ENCODE results near the gene TACSTD2.
A peak's percentile ranks its signal among the peaks of the same experiment; 100 is the strongest.

The TACSTD2 gene

DNA sequence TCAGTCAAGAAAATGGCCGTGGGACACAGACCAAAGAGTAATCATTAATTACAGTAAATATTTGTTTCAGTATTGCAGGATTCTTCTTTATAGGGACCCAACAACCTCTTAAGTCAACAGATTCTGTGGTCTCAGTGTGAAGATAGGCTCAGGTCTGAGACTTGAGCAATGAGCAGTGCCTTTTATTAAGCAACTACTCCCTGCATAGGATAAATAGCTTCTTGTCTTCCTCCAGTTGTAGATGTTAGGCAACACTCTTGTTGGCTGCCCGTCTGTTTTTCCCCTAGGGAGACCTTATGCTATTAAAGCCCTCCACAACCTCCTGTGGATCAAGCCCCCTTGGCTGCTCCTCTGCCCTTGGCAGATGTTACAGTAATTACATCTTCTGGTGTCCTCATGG is 28.7 kb downstream of the TACSTD2 start:
- Histone ChIP-seq H4K20me1 (ENCODE audit: insufficient read depth, low read length) (no peaks in the 10 kb centered on the region), H3K9ac (ENCODE audit: low read depth, low read length) (no peak overlapping the region), H3K9me3 (ENCODE audit: insufficient read depth, low read length, severe bottlenecking) (no peaks in the 10 kb centered on the region), H3K27ac (ENCODE audit: low read length) (no peak overlapping the region), H3K4me1 (ENCODE audit: insufficient read depth, low read length) (peaks cover 21% of the 10 kb centered on the region), H3K4me2 (ENCODE audit: insufficient read depth, low read length) (no peak overlapping the region), H3K4me3 (ENCODE audit: low read depth in 1 of 2, low read length in 2 of 2) (no peak overlapping the region), H3K27me3 (ENCODE audit: insufficient read depth, low read length, poor library complexity) (no peaks in the 10 kb centered on the region), H3K79me2 (ENCODE audit: insufficient read depth, low read length) (peaks cover 14% of the 10 kb centered on the region), H2AFZ (ENCODE audit: low read depth, low read length) (no peak overlapping the region), H3K36me3 (ENCODE audit: insufficient read depth, low read length) (no peaks in the 10 kb centered on the region)
- no peak for ATAC-seq (ENCODE audit: insufficient read depth, low read depth)
- TF ChIP-seq, protein P1, sequence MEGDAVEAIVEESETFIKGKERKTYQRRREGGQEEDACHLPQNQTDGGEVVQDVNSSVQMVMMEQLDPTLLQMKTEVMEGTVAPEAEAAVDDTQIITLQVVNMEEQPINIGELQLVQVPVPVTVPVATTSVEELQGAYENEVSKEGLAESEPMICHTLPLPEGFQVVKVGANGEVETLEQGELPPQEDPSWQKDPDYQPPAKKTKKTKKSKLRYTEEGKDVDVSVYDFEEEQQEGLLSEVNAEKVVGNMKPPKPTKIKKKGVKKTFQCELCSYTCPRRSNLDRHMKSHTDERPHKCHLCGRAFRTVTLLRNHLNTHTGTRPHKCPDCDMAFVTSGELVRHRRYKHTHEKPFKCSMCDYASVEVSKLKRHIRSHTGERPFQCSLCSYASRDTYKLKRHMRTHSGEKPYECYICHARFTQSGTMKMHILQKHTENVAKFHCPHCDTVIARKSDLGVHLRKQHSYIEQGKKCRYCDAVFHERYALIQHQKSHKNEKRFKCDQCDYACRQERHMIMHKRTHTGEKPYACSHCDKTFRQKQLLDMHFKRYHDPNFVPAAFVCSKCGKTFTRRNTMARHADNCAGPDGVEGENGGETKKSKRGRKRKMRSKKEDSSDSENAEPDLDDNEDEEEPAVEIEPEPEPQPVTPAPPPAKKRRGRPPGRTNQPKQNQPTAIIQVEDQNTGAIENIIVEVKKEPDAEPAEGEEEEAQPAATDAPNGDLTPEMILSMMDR (IDR thresholded peaks at IDR 0.05; ENCODE audit: borderline replicate concordance, extremely low read depth, low read length, poor library complexity, severe bottlenecking): no peak
- no peak for TF ChIP-seq EZH2 (IDR thresholded peaks at IDR 0.05; ENCODE audit: borderline replicate concordance, low read depth, low read length, severe bottlenecking)
- no peak for DNase-seq

DNA sequence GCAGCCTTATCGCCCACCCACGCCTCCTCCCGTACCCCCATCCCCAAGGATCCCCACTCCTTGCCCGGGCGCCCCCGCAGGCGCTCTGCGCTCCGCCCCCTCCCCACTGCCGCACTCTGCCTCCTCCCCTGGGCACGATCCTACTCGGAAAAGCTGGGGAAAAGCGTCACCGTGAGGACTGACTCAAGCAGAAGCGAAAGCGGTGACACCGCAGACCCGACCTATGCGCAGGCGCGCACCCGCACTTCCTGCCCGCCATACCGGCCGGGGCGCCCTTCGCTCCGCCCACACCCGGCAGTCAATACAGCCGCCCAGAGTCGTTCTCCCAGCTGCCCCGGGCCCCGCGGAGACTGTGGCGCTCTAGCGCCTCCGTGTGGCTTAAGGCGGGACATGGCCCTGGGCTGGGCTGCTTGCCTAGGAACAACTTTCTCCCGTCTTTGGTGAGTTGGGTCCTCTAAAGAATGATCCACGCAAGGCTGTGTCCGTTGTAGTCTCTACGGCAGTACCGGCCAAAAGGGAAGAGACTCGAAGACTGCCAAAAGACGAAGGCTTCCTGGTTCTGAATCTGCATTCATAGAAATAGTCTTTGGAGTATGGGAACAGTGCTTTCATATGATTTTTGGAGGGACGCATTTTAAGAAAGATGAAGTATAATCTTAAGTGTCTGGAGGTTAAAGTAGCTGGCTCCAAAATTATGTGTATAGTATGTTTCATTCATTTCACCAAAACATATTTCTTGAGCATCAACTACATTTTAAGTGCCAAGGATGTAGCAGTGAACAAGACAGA is 30.3 kb downstream of the TACSTD2 start, which contains the start of gene OMA1:
OMA1 (minus strand) TSS at position 207 of the 789 bp plus-strand sequence. CDS start 7,432 bp downstream, outside the sequence.
- DNase-seq (peak; percentile 97), ATAC-seq (ENCODE audit: insufficient read depth, low read depth) (peak; percentile 92)
- Histone ChIP-seq H2AFZ (ENCODE audit: low read depth, low read length) (peak within 1 kb of the TSS; percentile 98), H3K4me1 (ENCODE audit: insufficient read depth, low read length) (peaks cover 21% of the 10 kb centered on the region), H3K79me2 (ENCODE audit: insufficient read depth, low read length) (peaks cover 14% of the 10 kb centered on the region), H3K27me3 (ENCODE audit: insufficient read depth, low read length, poor library complexity) (no peaks in the 10 kb centered on the region), H3K4me2 (ENCODE audit: insufficient read depth, low read length) (peak within 1 kb of the TSS; percentile 83), H3K9ac (ENCODE audit: low read depth, low read length) (peak within 1 kb of the TSS; percentile 64), H3K9me3 (ENCODE audit: insufficient read depth, low read length, severe bottlenecking) (no peaks in the 10 kb centered on the region), H3K36me3 (ENCODE audit: insufficient read depth, low read length) (no peaks in the 10 kb centered on the region), H3K4me3 (ENCODE audit: low read depth in 1 of 2, low read length in 2 of 2) (peak within 1 kb of the TSS; percentile 42 to 72), H3K27ac (ENCODE audit: low read length) (peak within 1 kb of the TSS; percentile 93), H4K20me1 (ENCODE audit: insufficient read depth, low read length) (no peaks in the 10 kb centered on the region)
- TF ChIP-seq, protein P1 (IDR thresholded peaks at IDR 0.05; ENCODE audit: borderline replicate concordance, extremely low read depth, low read length, poor library complexity, severe bottlenecking): peak; percentile 98
- TF ChIP-seq EZH2 (IDR thresholded peaks at IDR 0.05; ENCODE audit: borderline replicate concordance, low read depth, low read length, severe bottlenecking): no peak

DNA sequence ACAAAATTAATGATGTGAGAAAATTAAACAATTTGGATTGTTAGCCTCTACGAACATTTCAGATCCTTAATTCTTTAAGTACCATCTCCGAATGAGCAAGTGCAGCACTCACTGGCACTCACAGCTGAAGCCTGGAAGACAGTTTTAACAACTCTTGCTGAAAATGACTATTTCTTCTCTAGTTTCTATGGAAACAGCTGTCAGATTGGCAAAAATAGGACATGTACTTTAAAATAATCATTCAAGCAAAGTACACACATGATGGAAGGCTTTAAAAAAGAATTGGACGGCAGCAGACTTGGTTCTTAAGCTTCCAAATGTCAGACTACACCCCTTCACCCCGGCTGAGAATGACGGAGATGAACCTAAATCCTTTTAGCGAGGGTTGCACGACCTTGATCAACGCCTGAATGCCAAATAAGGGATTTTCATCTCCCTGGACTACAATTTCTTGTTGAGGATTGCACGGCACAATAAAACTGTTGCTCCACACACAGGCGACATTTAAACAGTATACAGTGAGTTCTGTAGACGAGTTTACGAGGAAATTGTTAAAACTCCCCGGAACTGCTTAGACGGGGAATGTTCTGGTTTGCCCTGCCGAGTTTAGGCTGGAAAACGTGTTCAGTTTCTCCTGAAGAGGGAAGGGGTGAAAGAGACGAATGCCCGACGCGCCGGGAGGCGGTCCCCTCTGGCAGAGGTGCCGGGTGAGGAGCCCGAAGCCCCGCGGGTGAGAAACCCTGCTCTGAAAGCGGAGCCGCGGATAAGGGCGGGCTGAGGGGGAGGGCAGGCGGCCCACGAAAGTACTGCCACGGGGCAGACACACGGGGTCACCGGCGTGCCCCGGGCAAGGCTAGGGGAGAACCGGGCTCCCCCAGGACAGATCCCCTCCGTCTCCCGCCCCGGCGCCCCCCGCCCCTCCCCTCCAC is 31.2 kb downstream of the TACSTD2 start:
- DNase-seq (peak; percentile 83), ATAC-seq (ENCODE audit: insufficient read depth, low read depth) (peak; percentile 78)
- H3K4me3 ChIP-seq (ENCODE audit: low read depth in 1 of 2, low read length in 2 of 2): peak overlapping the region; percentile 42 to 72

More for the DNA sequence above, 31.2 kb downstream of the TACSTD2 start:
- no peak for TF ChIP-seq EZH2 (IDR thresholded peaks at IDR 0.05; ENCODE audit: borderline replicate concordance, low read depth, low read length, severe bottlenecking)
- TF ChIP-seq, protein P1 (IDR thresholded peaks at IDR 0.05; ENCODE audit: borderline replicate concordance, extremely low read depth, low read length, poor library complexity, severe bottlenecking): no peak
- Histone ChIP-seq H3K79me2 (ENCODE audit: insufficient read depth, low read length) (peaks cover 14% of the 10 kb centered on the region), H3K27ac (ENCODE audit: low read length) (peak overlapping the region; percentile 93), H2AFZ (ENCODE audit: low read depth, low read length) (peak overlapping the region; percentile 83), H3K9me3 (ENCODE audit: insufficient read depth, low read length, severe bottlenecking) (no peaks in the 10 kb centered on the region), H3K9ac (ENCODE audit: low read depth, low read length) (peak overlapping the region; percentile 64), H3K27me3 (ENCODE audit: insufficient read depth, low read length, poor library complexity) (no peaks in the 10 kb centered on the region), H3K4me1 (ENCODE audit: insufficient read depth, low read length) (peaks cover 21% of the 10 kb centered on the region), H4K20me1 (ENCODE audit: insufficient read depth, low read length) (no peaks in the 10 kb centered on the region), H3K36me3 (ENCODE audit: insufficient read depth, low read length) (no peaks in the 10 kb centered on the region), H3K4me2 (ENCODE audit: insufficient read depth, low read length) (peak overlapping the region; percentile 83)
